Epidermal melanocyte (primary cell): ENCODE results near the gene KCNN3.
A peak's percentile ranks its signal among the peaks of the same experiment; 100 is the strongest.
"Not testable (repeated sequence)": the region's sequence is repeated elsewhere in the genome, so short reads cannot be mapped to it uniquely, and the experiment has no call there.

Source experiments
- DNase-seq: peaks from one replicate; pipeline ENCODE4 v3.0.0; 2011; ENCODE audit warnings: low spot score; ENCODE audit not compliant: insufficient read length

Gene KCNN3

DNA sequence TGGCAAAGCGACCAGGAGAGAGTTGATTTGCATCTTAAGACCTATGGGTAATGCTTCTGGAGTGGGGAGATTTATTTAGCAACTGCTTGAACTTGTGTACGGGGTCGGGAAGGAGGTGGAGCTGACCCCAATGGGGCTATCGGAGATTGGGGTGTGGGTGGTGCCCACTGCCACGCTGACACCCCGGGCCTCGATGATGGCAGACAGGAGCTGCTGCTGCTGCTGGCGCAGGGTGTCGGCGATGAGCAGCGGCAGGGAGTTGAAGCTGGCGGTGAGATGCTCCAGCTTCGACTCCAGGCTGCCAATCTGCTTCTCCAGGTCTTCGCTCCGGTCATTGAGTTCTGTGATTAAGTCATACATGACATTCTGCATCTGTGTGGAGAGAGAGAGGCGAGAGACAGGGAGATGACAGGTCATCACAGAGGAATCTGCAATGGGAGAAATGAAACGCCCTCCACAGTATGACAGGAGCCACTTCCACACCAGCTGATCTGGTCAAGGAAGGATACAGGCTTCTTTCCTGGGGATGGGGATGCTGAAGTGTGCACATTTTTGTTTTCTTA lies 162.1 kb downstream of the KCNN3 start:
- DNase-seq = no peak

DNA sequence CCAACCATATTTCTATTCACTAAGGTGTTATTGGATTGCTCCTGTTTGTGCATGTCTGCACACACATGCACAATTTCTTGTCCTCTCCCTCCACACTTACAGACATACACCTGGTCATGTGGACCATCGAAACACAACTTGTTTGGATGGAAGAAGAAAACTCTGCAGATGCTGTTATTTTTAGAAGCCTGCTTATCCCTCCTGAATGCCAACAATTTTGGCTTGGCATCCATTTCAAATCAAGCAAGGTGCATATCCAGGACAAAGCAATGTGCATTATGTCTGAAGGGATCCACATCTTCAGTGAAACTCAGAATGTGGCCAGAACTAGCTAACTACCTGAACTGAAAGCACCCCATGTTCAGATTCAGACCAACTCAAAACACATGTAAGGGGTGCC lies 163.2 kb downstream of the KCNN3 start:
- no peak for DNase-seq

DNA sequence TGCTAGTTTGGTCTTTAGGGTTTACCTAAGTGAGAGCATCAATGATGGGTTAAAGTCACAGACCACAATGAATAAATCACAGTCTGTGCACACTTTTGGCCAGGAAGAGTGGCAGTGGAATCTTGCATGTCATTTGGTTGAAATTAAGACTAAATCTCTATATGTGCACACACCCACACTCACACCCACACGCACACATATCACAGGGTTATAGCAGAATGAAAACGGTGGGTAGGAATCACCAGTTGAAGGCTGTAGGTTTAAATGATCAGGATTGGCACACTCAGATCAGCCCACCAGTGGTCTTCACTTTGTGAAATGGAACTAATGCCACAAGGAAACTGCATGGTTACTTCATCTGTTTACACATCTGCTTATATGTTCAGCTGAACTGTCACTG lies 164.5 kb downstream of the KCNN3 start:
- no peak for DNase-seq

DNA sequence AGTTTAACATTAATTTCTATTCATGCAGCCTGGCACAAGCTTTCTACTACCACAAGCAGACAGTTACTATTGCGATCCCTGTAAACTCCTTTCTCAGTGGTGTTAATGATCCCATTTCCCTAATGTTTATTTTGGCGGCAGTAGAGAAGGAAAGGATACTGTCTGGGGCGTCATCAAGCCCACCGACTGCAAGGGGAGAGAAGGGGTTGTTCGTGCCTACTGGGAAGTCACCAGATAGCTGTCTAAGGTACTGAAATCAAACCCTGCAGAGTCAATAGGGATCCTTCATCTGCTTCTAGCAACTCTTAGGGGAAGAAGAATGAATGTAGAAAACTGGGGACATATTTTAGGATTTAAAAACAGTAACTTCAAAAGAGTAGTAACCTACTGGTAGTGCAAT lies 166.9 kb downstream of the KCNN3 start:
- DNase-seq = no peak

DNA sequence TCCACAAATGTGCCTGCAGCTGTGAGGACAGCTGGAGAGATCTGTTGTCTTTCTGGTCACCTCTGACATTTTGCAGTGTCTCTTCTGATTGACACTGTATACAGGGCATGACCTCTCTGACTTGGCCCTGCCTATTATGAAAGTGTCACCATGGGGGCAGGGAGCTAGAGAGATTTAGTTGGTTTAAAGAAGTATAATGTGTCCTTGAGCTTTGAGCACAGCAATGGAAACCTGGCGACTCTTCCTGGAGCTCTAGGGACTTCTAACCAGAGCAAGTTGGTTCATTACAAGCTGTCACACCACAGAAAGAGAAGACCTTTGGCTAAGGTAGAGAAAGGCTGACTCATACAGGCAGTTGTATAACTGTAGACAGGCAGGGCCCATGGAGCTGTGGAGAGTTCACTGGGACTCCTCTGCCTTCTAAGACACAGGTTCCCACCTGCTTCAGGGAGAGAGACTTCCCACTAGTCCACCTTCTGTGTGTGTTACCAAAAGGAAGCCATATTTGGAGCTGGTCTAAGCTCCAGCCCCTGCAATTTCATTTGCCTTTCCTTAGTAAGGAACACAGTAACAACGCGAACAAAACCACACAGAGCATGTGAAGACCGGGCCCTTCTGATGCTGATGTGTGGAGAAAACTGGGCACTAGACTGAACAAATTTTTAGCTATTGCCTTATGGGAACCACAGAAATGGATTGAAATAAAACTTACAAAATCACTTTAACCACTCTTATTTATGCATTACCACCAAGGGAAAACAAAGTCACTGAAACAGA lies 171.6 kb downstream of the KCNN3 start:
- DNase-seq = no peak

DNA sequence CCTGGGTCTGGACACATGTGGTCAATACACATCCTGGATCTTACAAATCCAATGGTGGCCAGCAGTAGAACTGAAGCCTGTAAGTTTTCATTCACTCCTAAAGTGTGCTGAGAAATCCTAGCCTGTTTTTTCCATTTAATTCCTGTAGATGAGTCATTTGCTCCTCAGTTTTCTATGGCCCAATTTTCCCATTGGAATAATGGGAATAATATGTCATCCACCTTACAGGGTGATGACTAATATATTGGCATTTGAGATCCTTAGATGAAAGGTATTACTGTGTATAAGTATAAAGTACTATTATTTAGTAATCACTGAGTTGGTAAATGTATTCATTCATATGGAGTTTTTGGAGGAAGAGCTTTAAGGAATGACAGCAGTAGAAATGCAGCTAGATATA lies 172.4 kb downstream of the KCNN3 start:
- DNase-seq = no peak

DNA sequence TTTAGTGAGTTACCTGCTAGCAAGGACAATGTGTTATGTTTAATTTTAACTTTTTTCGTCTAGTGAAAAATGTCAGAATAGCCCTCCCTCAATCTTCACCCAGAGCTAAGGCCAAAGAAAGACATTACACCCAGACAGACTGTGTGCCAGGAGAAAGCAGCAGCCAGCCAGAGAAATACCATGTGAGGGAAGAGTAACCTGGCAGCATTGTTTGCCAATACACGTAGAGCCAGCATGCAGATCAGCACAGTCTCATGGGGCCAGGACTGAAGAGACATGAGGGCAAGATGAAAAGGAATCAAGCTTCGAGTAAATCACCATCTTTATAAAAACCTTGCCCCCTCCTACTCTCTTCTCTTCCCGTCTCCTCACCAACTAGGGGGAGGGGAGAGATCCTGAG lies 173.6 kb downstream of the KCNN3 start:
- no peak for DNase-seq

DNA sequence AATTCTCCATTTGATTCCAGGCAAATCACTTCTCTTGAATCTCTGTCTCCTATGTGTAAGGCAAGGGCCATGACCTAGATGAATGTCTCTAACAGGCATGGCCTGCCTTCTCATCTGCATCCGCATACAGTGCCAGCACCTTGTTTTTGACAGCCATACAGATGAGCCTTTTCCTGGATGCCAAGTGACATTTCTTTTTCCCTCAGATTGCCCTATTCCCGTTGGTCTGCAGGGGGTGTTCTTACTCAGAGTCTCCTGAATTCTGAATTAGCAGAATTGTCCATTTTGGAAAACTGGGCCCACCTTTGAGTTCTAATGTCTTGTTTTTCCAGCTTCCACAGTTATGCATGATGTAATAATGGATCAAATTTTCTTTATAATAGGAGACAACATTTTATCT lies 174.1 kb downstream of the KCNN3 start:
- DNase-seq = no peak

DNA sequence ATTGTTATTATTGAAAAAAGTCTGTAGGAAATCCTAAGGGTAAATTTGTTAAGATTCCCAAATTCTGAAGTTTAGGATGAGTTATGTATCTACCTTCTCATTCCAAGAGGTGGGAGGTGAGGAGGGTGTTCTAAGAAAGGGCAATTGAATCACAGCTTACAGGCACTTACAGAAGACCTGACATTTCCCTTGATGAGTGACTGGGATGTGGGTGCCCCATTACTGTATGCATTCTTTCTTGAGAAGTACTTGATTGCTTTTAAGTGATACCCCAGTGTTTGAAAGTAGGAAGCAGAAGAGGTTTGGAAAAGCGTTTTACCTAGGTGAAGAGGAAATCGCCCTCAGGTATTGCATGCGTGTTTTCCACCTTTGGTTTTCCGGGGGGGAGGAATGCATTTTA lies 175.1 kb downstream of the KCNN3 start:
- DNase-seq = no peak

DNA sequence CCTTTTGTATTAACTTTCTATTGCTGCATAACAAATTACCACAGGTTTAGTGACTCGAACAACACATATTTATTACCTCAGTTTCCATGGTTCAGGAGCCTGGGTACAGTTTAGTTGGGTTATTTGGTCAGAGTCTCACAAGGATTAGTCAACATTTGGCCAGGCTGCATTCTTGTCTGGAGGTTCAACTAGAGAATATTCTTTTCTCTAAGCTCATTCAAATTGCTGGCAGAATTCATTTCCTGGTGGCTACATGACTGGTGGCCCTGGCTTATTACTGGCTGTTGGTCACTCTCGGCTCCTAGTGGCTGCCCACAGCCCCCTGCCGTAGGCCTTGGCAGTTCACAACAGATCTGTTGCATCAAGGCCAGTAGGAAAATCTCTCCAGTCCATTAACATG lies 181.0 kb downstream of the KCNN3 start:
- no peak for DNase-seq

DNA sequence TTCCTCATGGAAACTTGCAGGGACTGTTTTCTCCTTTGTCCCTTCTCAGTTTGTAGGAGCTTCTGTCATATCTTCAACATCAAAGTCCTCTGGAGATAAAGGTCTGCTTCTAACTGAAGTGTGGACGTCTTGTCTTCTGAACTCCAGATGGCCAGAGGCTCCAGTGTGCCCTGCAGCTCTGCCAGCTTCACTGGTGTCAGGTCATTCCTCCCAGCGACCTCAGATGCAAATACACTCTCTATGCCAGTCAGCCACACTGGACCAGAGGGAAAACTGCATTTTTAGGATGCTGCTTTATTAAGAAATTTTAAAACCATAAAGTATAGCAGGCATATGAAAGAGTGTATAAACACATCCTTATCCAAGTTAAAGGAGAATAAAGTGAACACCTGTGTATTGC lies 183.6 kb downstream of the KCNN3 start:
- no peak for DNase-seq

DNA sequence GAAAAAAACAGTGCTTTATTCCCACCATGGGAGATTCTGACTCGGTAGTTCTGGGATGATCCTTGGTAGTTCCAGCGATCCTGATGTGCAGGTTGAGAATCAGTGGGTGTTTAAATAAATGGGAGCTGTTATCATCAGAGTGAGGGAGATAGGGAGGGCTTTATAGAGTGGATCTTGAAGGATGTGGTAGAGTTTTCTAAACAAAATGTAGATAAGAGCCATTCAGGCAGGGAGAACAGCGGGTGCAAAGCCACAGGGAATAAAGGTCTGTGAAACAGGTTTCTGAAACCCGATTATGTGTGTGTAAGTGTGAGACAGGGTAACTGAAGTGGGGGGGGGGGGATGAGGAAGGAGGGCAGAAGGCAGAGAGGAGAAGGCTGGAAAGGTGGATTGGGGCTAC lies 186.3 kb downstream of the KCNN3 start:
- DNase-seq = no peak

DNA sequence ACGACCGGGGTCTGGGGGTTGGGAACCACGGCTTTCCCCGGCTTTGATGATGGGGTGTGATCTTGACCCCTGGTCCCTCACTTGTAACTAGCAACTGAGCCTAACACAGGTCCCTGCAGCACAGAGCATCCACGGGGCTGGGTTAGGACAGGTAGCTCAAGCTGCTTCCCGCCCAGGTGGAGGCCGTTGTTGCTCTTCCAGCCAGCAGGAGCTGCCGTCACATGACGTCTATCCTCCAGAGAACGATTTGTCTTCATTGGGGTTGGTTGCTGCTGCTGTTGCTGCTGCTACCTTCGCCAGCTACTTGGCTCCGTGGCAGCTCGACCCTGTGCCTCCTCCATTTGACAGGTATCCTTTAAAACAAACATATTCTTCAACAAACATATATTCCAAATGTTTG lies 187.8 kb downstream of the KCNN3 start:
- no peak for DNase-seq

DNA sequence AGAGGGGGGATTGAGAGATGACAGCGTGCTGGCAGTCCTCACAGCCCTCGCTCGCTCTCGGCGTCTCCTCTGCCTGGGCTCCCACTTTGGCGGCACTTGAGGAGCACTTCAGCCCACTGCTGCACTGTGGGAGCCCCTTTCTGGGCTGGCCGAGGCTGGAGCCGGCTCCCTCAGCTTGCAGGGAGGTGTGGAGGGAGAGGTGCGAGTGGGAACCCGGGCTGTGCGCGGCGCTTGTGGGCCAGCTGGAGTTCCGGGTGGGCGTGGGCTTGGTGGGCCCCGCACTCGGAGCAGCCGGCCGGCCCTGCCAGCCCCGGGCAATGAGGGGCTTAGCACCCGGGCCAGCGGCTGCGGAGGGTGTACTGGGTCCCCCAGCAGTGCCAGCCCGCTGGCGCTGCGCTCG lies 192.2 kb downstream of the KCNN3 start:
- DNase-seq = not testable (repeated sequence)

DNA sequence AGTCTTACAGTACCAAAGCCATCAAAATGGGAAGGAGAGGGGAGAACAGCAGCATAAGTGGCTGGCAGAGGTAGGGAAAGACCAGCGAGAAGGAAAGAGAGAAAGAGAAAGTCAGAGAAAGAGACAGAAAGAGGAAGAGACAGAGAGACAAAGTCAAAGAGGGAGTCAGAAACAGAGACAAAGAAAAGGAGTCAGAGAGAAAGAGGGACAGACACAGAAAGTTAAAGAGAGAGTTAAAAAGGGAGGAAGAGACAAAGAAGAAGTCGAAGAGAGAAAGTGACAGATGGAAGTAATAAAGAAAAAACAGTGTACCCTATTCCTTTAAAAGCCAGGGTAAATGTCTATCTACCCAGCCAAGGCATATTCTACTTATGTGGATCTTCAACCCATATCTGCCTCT lies 193.2 kb downstream of the KCNN3 start:
- not testable (repeated sequence) for DNase-seq

DNA sequence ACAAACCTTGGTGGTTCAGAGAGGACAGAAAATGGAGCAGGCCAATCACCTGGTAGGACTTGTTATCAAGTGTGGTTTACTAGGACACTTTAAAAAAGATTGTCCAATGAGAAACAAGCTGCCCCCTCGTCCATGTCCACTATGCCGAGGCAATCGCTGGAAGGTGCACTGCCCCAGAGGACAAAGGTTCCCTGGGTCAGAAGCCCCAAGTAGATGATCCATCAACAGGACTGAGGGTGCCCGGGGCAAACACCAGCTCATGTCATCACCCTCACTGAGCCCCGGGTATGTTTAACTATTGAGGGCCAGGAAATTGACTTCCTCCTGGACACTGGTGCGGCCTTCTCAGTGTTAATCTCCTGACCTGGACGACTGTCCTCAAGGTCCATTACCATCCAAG lies 195.6 kb downstream of the KCNN3 start:
- not testable (repeated sequence) for DNase-seq

DNA sequence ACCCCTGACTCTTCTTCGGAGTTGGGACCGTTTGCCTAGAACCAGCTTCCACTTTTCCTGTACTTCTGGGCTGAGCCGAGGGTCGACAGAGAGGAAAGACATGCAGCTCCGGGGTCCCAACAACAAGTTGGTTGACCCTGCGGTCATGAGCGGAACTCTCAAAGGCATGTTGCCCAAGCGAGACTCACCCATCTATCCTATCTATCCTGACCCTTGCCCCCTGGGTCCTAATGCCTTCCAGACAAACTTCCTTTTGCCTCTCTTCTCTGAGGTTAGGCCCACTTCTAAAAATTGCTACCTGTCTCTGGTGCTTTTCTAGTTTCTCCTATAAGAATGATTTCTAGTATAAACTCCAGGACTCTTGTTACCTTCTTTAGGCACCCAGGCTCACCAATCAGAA lies 197.8 kb downstream of the KCNN3 start:
- not testable (repeated sequence) for DNase-seq

DNA sequence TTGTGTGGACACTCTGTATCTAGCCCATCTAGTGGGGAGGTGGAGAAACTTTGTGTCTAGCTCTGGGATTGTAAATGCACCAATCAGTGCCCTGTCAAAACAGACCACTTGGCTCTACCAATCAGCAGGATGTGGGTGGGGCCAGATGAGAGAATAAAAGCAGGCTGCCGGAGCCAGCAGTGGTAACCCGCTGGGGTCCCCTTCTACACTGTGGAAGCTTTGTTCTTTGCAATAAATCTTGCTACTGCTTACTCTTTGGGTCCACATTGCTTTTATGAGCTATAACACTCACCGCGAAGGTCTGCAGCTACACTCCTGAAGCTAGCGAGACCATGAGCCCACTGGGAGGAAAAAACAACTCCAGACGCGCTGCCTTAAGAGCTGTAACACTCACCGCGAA lies 198.7 kb downstream of the KCNN3 start:
- DNase-seq = not testable (repeated sequence)

DNA sequence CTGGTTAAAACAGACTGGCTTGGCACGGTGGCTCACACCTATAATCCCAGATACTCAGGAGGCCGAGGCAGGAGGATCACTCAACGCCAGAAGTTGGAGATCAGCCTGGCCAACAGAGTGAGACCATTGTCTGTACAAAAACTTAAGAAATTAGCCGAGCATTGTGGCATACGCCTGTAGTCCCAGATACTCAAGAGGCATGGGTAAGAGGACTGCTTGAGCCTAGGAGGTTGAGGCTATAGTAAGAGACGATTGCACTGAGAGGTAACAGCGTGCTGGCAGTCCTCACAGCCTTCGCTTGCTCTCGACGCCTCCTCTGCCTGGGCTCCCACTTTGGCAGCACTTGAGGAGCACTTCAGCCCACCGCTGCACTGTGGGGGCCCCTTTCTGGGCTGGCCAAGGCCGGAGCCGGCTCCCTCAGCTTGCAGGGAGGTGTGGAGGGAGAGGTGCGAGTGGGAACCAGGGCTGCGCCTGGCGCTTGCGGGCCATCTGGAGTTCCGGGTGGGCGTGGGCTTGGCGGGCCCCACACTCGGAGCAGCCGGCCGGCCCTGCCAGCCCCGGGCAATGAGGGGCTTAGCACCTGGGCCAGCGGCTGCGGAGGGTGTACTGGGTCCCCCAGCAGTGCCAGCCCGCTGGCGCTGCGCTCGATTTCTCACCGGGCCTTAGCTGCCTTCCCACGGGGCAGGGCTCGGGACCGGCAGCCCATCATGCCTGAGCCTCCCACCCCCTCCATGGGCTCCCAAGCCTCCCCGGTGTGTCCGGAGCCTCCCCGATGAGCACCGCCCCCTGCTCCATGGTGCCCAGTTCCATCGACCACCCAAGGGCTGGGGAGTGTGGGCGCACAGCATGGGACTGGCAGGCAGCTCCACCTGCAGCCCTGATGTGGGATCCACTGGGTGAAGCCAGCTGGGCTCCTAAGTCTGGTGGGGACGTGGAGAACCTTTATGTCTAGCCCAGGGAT lies 199.5 kb downstream of the KCNN3 start:
- not testable (repeated sequence) for DNase-seq

DNA sequence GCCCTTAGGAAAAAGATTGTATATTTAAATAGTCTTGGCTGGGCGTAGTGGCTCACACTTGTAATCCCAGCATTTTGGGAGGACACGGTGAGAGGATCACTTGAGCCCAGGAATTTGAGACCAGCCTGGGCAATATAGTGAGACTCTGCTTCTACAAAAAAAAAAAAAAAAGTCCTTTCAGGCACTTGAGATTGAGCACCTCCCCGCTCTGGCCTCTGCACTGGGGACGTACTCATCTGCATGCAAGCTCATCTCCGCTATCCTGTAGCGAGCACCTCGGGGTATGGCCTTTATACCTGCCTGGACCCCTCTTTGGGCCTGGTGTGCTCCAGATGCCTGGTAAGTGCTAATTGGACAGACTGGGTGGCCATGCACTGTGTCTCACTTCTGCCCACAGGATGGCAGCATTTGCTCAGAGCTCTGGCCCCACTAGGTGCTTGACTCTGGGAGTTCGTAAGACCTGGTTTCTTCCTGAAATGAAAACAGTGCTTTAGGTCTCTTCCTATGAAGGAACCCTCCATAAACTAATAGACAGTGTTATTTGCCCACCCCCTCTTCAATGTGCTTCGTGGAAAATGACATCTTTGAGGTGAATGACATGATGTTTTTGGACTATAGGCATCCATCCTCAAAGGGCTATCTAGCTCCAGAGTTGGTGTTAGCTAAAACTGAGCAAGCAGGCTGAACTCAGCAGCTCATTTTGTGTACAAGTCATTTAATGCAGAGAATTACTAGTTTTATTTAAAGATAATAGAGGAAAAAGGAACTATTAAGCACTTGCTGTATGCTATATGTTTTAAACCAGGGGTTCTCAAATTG lies 200.4 kb downstream of the KCNN3 start:
- peak; percentile 86 for DNase-seq

DNA sequence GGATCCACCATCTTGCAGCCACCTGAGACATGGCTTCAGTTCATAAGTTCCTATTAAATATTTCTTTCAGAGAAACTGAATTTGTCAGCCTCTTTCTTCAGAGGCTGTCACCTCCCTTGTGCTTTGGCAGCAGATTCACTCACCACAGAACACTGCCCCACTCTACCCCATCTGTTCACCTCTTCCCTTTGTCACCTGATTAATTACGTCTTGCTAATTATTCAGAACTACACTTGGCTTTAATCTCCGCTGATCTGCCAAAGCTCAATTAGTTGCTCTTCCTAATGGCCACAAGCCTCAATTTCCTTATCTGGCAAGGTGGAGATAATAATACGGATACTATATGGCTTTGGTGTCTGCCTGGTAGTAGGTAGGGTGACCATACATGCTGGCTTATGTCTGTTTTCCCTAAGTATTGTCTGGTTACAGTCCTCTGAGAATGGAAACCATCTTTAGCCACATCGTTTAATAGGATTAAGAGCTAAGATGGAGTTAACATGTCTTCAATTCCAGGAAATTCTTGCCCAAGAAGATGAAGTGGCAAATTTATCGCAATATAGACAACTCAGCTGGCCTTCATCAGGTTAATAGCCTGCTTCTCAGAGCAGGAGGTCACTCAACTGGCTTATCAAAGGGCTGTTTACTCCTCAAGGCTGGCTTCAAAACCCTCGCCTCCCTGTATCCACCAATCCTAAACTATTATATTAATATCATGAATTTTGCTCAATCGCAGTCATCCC lies 203.9 kb downstream of the KCNN3 start:
- DNase-seq = no peak
